Activated CD8-positive, alpha-beta memory T cell treated with anti-CD3 and anti-CD28 coated beads for 36 hours (primary cell): Measurements from ENCODE around the gene C8A. TPM values are rescaled to one million over a fixed set of nuclear protein-coding genes. Genes with fewer than 3 reads are reported as not detected.

Experiments used
- CTCF ChIA-PET: fragments of 350-600 bp; sonication (Branson Sonifier 250); formaldehyde crosslinking; loops from one replicate; lab custom pipeline; 2021; ENCODE audit warnings: antibody characterized with exemption; lab: Charles Lee
- POLR2A ChIA-PET: fragments of 350-600 bp; sonication (Branson Sonifier 250); formaldehyde crosslinking; loops from one replicate; lab custom pipeline; 2021; ENCODE audit warnings: antibody characterized with exemption; lab: Charles Lee
- total RNA-seq, 2 experiments: library from RNA; stranded (reverse); gene quantifications; one replicate each; pipeline ENCODE4 v1.2.3, GENCODE V29; 2021

The C8A gene
- total RNA-seq, 2 experiments from 2014 or later, result not detected

DNA sequence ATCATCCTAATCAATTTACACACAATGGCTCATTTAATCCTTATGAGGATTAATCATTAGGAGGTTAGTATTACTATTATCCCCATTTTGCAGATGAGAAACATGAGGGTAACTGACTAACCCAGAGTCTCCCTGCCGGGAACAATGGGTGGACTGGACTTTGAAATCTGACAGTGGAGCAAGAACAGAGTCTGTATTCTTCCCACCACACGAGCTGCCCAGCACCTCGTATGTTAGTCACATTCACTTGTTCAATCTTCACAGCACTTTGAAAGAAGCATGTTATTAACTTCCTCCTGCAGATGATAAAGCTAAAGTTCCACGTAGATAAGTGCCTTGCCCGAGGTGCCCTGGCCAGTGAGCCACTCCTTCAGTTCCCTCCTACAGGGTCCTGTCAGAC, 98.8 kb downstream of the C8A start:
- POLR2A ChIA-PET, result no interaction called here
- CTCF ChIA-PET, result no interaction called here

DNA sequence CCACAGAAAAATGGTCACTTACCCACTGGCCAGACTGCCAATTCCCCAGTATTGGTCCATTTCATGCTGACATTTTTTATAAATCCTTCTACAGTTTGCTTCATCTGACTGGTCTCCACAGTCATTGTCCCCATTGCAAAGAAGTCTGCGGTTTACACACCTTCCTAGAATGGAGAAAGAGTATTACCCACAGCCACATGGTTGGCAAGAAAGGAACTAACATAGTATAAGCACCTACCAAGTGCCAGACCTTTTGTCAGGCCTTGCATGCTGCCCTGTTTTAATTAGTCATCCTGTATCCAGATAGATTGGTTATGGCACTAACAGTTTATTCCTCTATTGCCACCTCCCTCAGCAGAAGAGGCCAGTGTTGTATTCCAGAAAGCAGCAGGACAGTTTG, 100.1 kb downstream of the C8A start:
- ChIA-PET CTCF (no interaction called here), POLR2A (no interaction called here)

DNA sequence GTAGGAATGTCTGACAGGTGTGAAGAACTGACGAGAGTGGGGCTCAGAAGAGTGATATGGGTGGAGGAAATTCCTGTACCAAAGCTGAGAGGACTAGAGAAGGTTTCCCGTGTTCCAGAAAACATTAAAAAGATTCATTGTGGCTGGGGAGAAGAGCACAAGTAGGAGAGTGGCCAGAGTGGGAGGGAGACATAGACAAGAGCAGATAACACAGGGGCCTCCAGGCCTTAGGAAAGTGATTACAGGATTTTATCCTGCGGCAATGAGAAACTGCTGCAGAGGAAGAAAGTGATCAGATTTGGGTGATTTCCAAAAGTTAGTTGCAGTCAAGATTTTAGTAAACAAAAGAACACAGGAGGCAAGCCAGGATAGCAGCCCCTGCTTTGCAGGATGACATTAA, 103.3 kb downstream of the C8A start:
- ChIA-PET CTCF (no interaction called here), POLR2A (no interaction called here)

DNA sequence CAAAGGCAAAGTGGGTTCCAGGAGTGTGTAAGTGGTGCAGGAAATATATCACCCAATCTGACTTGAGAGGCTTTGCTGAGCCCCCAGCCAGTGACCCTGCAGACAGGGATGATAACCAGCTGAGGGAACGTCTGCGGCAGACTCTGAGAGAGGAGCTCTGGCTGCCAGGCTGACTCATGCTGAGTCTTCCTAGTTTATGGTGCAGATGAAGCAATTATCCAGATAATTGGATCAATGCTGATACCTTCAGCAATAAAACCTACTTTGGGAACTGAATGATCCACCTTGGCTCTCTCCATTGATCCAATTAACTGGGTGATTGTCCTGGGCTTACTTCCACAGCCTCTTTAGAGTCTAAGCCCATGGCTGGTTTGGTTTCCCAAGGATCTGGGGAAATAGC, 103.9 kb downstream of the C8A start:
- POLR2A ChIA-PET, result no interaction called here
- CTCF ChIA-PET, result interaction anchor here (0.5 kb wide), 1 partner anchor 138 kb away, joined by 3 read pairs; no protein-coding TSS in a partner anchor

DNA sequence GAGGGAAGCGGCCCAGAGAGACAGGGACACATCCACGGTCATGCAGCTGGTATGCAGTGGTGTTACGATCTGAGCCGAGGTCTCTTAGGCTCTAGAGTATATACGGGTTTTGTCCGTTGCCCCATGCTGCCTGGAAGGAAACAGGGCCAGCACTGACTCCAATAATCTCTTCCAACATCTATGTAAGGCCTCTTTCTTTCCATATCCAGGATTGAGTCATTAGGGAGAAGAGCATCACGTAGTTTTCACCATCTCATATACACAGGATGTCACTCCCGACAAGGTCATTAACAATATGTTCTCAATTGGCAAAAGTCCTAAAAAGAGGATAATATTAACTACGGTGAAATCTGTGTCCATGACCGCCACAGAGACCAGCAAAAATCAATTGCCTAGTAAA, 106.8 kb downstream of the C8A start:
- POLR2A ChIA-PET, result no interaction called here
- CTCF ChIA-PET, result no interaction called here

DNA sequence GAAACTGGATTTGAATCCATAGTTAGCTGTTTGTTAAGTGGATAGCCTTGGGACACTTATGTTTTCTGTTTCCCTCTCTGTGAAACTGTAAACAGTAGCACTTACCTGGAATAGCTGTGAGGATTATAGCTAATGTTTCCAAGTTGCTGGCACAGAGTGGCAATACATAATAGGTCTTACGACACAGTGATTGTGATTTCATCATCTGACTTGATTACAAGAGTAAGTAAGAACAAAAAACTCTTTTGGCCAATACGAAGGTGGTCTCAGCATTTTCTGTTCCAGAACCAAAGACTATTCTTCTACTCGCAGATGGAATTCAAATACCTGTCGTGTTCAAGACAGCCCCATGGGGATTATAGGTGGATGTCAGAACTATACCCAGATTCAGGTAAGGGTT, 109.1 kb downstream of the C8A start:
- CTCF ChIA-PET, result no interaction called here
- POLR2A ChIA-PET, result no interaction called here

DNA sequence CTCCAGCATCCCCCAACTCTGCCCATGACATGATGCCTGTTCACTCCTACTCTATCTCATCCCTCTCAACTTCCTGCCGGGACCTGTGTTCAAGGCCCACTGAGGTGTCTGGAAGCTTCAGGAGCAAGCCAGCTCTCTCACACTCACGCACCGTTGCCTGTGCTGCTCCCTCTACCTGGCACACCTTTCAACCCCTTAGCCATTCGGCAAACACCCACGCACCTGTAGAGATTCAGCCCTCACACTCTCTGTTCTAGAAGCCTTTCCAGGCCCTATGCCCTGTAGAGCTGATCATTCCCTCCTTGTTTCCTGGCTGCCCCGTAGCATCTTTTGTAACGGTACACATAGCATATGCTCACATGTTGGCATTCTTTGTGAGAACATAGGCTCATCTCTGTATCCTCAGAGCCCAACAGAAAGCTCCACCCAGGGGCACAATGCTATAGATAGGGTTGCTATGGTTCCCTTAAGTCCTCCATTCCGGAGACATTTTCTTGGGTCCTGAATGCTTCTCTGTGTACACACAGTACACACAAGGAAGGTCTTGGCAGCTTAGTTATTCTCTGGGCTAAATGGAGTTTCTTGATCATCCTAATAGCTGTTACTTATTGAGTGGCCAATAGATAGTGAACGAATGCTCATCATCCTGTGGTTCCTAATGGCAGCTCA, 109.9 kb downstream of the C8A start:
- POLR2A ChIA-PET, result no interaction called here
- CTCF ChIA-PET, result interaction anchor here (0.5 kb wide), 1 partner anchor 211 kb away, joined by 3 read pairs; no protein-coding TSS in a partner anchor

DNA sequence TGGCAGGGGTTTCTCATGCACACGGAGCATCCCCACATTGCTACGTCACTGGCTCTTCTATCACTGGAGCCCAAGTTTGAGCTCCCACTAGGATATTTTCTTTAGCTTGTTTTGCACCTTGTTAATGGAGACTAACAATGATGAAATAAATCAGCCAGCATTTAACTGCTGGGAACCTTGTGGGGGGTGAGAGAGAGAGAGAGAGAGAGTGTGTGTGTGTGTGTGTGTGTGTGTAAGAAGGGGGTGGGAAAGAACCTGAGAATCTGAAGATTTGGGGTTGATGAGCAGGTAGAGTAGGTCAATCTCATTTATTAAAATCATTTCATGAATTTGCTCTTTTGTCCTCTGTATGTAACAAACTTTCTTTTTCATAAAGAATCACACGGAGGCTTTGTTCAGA, 110.6 kb downstream of the C8A start:
- ChIA-PET POLR2A (no interaction called here), CTCF (no interaction called here)

DNA sequence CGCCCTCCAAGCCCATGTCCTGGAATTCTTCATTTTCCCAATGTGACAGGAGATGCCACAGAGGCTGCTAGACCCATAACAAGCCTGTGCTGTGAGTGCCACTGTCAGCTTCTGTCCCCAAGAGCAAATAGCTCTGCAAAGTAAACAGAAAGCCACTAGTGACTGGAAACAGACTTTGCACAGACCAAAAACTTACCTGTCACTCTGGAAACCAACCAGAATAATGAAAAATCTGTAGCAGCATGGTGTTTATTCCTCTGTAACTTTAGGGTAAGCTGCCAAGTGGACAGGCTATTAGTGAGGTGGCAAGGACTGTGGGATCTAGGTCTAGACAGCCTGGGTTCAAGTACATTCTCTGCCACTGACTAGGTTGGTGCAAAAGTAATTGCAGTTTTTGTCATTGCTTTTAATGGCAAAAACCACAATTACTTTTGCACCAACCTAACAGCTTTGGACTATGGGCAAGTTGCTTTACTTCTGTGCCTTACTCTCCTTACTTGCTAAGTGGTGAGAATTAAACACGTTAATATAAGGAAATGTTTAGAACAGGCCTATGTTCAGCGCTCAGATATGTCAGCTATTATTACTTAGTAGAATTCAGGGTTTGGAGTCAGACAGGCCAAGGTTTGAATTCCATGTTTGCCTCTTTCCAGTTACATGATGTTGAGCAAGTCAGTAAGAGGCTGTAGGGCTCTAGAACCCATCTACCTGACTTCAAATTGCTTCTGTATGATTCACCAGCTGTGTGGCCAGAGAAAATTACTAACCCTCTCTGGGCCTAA, 111.5 kb downstream of the C8A start, which contains the start of gene C8B:
TSS of gene C8B (minus strand) at position 100 of the 782 bp plus-strand sequence. CDS start at position 33, 67 bp downstream.
- CTCF ChIA-PET, result no interaction called here

DNA sequence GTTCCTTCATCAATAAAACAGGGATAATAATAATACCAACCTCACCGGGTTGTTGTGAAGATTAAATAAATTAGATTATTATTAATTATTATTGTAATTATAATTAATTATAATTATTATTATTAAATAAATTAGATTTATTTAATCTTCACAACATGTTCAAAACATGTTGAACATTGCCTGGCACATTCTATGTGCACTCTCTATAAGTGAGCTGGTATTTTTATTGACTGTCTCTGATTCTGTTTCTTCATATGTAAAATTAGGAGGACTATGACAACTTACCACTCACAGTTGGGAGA, 112.1 kb downstream of the C8A start:
- POLR2A ChIA-PET, result no interaction called here
- CTCF ChIA-PET, result no interaction called here

More for the DNA sequence above, 111.5 kb downstream of the C8A start, which contains the start of gene C8B:
- POLR2A ChIA-PET, result no interaction called here

DNA sequence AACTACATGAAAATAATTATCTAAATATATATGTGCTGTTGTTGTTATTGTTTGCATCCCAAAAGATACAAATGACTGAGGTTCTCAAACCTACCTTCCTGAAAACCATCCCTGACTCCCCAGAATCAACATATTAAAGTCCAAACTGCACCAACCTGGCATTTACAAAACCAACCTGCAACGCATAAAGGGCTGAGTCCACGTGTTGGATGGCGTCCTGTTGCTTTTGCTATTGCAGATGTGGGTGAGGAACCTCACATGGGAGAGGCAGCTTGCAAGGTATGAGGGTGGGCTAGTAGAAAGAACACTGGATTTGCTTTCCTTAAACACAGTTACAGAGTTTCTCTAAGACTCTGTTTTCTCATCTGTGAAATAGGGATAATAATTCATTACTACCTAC, 112.8 kb downstream of the C8A start:
- POLR2A ChIA-PET, result no interaction called here
- CTCF ChIA-PET, result no interaction called here

Other genes starting within 250 kb of the C8A start
- gene PRKAA2, start 209.5 kb upstream of the C8A start, total RNA-seq, result not detected
- gene FYB2, start 35.4 kb upstream of the C8A start, total RNA-seq, result not detected
- not detected for gene C8B, start 111.2 kb downstream of the C8A start, total RNA-seq